Measurements from ENCODE around the gene TBC1D1.

TBC1D1 gene

DNA sequence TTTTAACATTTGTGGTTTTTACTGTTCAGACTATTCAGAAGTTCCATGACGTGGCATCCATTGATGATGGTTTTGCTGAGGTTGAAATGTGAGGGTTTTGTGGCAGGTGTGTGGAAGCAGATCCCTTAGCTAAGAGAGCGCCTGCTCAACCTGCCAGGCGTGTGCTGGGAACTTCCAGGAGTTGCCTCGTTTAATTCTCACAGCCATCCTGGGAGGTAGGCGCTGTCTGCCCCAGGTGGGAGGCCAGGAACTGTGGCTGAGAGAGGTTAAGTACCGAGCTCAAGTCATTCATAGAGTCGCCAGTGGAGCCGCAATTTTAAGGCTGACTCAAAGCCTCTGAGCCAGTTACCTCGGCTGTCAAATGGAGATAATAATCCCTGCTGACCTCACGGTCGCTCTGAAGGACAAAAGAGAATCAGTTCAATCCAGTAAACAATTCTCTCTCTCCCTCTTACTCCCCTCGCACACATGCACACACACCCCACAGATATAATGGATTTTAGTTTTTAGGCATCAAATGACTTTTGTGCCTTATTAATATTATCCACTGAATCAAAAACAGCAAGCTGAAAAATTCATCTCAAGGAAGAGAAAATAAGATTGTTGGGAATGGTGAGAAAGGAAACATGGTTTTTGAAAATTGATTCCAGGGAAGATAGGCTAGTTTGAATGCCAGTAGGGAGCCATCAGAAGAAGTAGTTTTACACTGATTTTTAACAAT is 240.6 kb downstream of the TBC1D1 start:
- no peak for DNase-seq (ENCODE audit: low spot score)

DNA sequence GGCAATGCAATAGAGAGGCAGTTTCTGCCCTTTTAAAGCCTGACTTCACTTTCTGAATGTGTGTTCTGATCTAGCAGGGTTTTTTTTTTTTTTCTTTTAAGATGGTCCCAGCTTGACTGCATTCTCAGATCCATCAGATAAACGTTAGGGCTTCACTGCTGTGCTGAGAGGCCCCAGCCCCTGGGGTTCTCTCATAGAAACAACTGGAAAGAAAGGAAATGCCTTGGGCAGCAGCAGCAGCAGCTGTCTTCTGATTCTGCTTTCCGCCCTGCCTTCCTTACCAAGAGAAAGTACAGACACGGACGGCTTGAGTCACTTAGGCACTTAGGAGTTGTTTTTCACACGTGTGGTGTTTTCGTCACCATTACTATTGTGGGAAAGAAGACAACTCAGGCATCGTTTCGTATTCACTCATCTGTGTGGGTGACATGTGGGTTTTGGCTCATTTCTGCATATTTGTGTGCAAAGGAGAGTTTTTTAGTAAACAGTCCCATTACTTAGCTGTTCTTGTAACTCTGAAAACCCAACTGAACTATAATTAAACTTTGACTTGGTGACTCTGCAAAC is 241.3 kb downstream of the TBC1D1 start:
- DNase-seq (ENCODE audit: low spot score), result no peak

DNA sequence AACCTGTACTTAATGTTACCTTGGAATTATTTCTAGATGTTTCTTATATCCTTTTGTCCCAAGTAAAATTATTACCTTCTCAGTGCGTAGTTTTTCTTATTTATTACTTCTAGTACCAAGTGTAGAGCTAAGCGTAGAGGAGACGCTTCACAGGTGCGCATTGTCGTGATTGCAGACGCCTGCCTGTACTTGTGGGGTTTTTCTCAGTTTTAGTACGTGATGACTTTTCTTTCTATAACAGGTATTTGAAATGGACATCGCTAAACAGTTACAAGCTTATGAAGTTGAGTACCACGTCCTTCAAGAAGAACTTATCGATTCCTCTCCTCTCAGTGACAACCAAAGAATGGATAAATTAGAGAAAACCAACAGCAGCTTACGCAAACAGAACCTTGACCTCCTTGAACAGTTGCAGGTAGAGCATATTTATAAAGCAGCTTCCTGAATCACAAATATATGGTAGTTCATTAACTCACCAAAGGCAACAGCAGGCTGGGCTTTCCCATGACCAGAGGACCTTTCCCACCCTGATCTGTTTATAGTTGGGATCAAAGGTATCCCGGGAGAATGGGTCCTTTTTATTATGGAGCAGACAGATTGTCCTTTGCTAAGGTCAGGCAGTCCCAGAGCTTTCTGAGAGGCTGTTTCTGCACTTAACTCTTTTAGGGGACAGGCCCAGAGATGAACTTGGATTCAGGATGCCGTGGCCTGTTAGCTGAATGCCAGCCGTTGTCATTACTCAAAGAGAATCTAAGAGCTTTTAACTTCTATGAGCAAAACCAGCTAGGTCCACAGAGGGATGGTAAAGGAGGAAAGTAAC is 242.2 kb downstream of the TBC1D1 start:
- DNase-seq (ENCODE audit: low spot score), result peak; percentile 71

DNA sequence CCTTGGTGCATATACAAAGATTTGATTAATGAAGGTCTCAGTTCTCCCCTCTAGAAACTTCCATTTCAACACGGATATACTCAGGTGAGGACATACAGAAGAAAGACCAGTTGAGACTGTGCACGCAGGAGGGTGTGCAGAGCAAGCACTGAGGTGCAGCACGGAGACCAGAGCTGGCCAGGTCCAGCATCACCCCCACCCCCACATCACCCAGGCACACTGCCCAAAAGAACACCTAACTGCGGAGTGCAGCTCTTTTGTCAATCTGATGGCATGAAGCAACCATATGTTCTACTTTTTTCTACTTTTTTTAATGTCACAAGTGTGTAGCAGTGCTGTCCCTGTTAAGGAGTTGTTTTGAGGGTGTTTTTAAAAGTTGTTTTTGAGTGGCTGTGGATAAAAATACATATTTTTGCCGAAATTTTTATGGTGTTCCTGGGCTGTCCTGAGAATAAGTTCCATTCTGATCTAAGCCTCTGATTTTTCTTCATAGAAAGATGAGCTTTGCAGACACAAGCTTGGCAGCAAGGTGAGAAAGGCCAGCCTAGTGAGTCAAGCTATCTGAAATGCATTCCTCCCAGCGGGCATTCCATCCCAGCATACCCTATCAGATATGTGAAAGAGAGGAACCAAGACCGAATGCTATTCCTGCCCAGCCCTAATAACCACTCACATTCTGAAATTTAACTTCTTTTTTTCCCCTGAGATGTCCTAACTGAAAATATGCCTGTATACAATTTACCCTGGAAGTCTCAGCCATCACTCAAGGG is 243.0 kb downstream of the TBC1D1 start:
- DNase-seq (ENCODE audit: low spot score), result no peak

DNA sequence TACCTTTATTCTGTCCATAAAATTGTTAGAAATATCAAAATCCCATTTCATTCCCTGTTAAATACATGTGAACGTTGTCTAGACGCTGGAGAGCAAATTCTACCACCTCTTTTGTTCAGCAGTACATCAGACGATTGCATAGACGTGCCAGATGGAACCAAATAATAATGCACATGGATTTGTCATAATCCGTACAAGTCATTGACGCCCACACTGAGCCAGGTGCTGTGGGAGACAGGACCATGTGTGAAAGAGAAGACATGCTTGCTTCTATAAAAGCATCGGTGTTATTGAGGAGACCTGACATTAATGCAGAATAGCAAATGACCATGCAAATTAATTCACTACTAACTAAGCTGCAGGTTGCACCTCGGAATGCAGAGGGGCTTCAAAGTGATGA is 244.3 kb downstream of the TBC1D1 start:
- no peak for DNase-seq (ENCODE audit: low spot score)

DNA sequence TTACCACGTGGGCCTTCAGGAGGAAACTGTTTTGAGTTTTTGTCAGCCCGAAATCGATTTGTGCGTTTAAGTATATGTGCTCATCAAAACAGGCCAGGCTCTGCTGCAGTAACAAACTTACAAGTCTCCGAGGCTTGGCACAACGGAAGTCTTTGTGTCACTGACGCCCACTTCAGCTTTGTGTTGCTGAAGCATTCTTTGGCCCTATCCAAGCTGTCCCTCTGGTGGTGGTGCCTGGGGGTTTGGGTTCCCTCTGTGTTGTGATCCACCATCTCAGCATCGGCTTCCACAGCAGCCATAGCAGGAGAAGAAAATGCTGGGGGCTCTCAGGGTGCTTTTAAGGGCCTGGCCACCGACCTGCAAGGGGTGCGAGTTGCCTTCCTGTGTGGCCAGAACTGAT is 245.7 kb downstream of the TBC1D1 start:
- DNase-seq (ENCODE audit: low spot score), result no peak

DNA sequence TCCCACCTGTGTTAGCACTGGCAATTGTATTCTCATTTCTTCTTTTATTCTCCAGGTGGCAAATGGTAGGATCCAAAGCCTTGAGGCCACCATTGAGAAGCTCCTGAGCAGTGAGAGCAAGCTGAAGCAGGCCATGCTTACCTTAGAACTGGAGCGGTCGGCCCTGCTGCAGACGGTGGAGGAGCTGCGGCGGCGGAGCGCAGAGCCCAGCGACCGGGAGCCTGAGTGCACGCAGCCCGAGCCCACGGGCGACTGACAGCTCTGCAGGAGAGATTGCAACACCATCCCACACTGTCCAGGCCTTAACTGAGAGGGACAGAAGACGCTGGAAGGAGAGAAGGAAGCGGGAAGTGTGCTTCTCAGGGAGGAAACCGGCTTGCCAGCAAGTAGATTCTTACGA is 246.2 kb downstream of the TBC1D1 start:
- DNase-seq (ENCODE audit: low spot score), result no peak

DNA sequence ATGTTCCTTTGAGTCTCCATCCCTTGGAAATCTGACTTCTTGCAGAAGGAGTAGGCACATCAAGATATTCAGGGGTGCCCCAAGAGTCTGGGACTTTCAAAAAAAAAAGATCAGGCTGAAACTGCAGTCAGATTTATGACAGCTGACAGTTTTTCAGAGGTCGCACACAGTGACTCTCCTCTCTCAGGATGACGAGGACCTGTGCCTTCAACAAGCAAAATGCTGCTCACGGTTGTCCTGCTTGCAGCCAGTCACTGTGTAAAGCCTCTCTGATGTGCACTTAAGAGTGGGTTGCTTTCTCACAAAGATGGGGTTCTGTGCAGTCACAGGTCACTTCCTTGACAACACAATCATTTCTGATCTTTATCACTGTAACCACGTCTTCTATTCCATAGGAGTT is 247.5 kb downstream of the TBC1D1 start:
- no peak for DNase-seq (ENCODE audit: low spot score)

DNA sequence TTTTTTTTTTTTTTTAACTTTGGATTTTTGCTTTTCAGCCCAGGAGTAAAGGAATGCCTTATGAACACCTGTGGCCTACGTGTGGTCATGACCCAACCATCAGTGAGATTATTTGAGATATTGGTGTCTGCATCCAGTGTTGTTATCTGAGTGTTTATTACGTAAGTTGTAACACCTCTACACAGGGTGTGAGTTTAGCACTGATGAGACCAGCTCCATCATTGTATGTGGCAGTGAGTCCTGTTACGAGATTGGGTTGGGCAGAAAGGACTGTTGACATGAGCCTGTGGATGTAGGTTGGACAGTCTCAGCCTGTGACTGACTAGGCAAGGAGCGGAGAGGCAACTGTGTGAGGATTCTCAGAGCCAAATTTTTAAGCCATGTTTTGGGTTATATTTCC is 248.3 kb downstream of the TBC1D1 start:
- DNase-seq (ENCODE audit: low spot score), result no peak

DNA sequence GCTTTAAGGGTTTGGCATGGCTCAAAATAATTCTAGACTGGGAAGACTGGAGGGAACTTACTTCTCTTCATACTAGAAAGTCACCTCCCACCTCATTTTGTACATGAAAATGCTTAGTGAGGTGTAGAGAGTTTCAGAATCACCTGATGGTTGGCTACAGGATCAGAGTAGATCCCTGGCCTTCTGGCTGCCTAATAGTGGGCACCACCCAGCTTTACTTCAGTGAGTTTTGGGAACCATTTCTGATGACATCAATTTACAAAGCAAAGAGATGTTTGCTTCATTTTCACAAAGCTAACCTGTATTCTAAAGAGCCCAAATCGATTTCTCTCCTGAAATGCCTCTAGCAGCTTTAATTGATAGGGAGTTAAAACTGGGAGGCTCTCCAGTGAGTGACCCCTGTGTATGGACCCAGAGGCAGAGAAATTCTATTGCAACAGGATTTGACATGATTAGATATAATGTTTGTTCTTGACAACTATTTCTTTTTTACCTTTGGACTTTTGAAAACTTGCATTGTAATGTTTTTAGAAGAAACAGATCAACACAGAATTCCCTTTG is 249.8 kb downstream of the TBC1D1 start:
- DNase-seq (ENCODE audit: low spot score), result peak; percentile 53

DNA sequence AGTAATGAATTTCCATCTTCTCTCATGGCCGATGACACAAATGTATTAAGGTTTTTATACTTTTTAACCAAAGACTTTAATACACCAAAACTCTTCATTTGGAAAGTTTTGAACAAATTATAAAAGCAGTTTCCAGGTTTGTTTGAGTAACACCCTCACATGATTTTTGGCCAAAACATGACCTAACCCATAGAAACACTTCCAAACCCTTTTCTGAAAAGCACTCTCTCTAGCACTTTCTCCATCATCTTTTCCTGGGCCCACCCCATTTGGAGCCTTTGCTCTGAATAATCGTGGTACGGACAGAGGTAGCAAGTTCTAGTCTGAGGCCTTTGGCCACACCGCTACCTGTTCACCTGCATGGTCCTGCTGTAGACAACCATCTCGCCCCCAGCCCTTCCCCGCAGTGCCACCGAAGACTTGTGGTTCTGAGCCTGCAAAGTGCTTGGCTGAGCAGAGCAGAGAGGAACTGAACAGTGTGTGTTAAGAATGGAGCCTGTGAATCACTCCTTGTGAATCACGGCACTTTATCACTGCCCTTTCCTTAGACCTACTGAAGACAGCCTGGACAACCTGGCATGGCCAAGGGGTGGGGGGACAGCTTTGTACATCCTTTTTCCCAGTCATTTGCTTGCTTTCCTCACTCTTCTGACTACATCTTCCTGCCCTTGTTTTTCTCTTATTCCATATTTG is 251.1 kb downstream of the TBC1D1 start:
- no peak for DNase-seq (ENCODE audit: low spot score)

DNA sequence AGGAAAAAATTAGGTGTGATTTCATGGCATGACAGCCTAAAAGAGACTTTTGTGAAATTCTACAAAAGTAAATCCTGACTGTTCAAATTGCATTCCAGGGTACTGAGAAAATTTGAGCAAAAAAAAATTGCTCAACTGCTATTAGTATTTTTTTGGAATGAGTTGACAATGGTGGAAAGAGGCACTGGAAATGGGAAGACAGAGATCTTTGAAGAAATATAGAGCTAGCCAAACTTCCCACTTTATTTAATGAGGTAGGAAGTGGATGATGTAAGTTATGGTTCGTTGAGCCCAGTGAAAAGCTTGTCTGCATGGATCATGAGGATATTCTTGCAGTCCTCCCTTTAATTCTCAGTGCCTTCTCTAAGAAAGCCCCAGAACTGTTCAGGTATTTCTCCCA is 253.1 kb downstream of the TBC1D1 start:
- DNase-seq (ENCODE audit: low spot score), result no peak

DNA sequence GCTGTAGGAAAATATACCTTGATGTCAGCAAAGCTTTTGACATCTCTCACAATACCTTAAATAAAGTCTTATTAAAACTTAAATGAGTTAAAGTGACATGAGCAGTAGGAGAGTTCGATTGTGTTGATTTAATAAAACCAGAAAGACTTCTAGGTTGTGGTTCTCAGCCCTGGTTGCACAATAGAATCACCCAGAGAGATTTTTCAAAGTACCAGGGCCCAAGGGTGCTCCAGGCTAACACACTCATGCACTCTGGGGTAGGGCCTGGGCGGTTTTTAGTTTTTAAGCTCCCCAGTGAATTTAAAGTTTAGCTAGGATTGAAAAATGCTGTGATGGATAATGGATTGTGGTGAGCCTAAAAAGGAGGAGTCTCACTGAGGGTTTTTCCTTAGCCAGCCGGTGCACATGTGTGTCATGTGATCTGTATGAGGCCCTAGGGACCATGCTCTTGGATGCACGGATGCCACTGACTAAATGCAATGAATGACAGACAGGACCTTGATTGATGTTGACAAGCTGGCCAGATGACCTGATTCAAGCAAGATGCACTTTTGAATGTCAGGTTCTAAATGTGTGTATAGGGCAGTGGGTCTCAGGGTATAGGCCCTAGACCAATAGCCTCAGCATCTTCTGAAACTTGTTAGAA is 254.3 kb downstream of the TBC1D1 start:
- no peak for DNase-seq (ENCODE audit: low spot score)

DNA sequence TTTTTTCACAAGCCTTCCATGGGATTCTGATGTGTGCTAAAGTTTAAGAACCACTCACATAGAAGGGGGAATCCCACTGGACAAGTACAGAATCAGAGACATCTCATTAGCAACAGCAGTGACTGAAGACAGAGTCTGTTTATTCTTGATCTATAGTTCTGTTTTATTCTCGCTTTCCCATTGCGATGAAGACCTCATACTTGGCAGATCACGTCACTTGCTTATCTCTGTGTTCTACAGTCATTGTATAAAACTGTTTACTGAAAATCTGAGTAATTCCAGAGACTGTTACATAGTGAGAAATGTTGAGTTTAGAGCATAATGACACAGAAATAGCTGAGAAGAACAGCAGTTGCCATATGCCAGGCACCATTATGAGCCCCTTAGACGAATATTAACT is 254.9 kb downstream of the TBC1D1 start:
- DNase-seq (ENCODE audit: low spot score), result no peak

DNA sequence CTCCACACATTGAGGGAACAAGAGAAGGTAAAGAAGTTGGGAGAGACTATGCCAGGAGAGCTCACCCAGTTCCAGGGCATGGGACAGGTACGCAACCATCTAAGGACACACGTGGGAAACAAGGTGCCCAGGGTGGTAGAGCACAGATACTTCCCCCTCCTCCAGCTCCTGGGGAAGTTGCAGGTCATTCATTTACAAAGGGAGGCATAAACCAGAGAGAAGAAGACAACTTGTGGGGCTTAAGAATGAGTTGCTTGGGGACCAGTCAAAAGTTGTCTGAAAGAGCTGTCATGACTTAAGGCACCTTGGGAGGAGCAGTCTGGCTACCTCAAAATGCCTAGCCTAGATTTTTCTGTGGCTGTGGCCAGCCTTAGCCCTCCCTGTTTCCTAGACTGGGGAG is 255.5 kb downstream of the TBC1D1 start:
- DNase-seq (ENCODE audit: low spot score), result no peak

DNA sequence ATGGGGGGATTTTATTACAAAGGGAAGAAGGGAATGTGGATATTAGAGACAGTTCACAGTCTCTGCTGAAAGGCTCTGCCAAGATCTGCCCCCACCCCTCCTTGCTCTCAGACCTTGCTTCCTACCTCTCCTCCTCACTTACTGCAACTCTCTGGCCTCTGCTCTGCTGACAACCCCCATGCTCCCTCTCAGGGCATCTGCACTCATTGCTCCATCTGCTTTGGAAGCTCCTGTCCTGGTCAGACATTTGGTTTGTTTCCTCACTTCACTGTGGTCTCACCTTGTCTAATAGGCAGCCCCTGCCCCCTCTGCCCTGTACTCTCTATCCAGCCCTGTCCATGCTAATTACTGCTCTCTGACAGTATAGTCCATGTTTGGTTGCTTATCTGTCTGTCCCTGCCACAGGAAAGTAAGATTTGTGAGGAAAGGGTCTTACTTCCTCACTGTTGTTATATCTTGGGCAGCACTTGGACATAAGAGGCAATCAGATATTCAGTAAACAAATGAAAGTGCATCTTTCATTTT is 258.6 kb downstream of the TBC1D1 start:
- DNase-seq (ENCODE audit: low spot score), result no peak

DNA sequence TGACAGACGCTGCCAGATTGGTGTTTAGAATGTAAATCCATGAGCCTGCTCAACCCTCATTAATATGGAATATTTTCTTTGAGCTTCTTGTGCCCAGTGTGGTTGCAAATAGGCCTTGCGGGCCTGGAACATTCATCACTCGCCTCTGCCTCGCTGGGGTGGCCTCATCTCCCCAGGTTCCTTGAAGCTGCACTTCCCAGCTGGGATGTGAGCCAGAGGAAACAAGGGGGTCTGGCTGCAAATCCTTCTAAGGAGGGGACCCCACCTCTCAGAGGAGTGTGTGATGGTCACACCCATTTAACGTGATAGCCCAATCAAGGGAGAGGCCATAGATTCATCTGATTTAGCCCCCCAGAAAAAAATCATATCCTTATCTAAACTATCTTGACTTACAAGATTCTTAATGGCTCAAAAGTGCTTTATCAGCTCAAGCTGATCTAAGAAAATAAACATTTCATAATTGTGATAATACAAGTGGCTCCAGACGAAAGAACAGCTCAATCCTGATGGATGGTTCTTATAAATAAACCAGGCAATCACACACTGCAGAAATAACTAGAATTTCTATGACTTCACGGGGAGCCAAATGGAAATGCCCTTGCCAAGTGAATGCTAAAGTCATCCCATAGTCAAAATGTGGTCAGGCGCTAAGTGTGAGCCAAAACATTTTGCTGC is 259.2 kb downstream of the TBC1D1 start:
- no peak for DNase-seq (ENCODE audit: low spot score)

DNA sequence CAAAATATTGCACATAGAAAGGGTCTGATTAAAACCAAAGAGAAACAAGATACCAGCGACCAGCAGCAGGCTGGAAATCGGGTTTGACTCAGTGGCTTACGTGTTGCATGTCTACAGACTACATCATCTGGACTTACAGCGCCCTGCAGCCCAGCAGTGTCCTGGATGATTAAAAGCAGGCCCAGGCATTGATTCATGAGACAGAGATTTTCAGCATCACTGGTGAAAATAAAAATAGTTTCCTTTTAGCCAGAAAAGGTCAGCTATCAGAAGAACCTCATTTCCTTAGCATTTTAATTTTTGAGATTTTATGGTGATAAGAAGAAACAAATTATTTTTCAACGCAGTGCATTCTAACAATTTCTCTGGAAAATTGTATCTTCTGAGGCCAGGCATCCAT is 259.9 kb downstream of the TBC1D1 start:
- no peak for DNase-seq (ENCODE audit: low spot score)

DNA sequence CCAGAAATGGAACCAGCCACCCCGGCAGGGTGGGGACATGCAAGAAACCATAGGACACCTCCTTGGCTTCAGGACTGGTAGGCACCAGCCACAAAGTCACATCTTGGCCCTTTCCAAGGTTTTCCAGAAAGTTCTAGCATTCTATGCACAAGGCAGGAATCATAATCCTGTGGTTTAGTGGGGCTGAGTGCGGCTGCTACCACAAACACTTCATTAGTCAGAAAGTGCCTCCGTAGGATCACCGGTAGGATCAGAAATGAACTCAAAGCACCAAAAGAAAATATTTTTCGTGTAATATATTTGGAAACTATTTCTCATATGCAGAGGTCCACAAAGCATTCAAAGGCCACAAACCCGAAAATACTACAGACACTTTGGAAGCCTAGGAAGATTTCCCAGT is 261.0 kb downstream of the TBC1D1 start:
- DNase-seq (ENCODE audit: low spot score), result no peak

DNA sequence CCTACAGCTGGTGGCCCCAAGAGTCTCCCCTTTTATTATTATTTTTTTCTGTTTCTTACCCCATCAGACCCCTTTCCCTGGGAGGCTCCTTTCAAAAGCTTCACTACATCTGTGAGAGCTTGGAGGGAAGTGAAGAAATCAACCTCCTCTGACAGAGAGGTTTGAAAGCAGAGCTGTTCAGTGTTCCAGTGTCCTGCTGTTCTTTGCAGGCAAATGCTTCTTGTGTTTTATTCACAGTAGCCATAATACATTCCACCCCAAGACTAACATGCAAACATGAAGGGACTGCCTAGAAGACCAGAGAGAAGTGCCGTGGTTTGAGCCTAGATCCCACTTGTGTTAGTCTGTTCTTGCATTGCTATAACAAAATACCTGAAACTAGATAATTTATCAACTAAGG is 261.4 kb downstream of the TBC1D1 start:
- no peak for DNase-seq (ENCODE audit: low spot score)
